OCI-LY1 (cell line): ENCODE measurements around the gene EMC1.
"Not testable (repeated sequence)": the region's sequence is repeated elsewhere in the genome, so short reads cannot be mapped to it uniquely, and the experiment has no call there.

ENCODE experiments used
- H2AFZ ChIP-seq: fragments of 200-600 bp; sonication (generic), shearing (Covaris generic); 2 replicates; pipeline ENCODE4 v1.6.0; 2014; ENCODE audit warnings: antibody characterized with exemption, mild to moderate bottlenecking, low read length
- H3F3A ChIP-seq: fragments of 200-600 bp; sonication (generic), shearing (Covaris generic); 2 replicates; pipeline ENCODE4 v1.6.0; 2014; ENCODE audit warnings: mild to moderate bottlenecking, antibody characterized with exemption, low read length, moderate library complexity; ENCODE audit not compliant: insufficient read depth
- H3K27ac ChIP-seq: fragments of 200-600 bp; sonication (generic); 2 replicates; pipeline ENCODE4 v1.5.1; 2014; ENCODE audit warnings: low read length, mixed run types, mild to moderate bottlenecking, low read depth; ENCODE audit not compliant: poor library complexity, severe bottlenecking
- H3K27me3 ChIP-seq: fragments of 200-600 bp; sonication (generic); 2 replicates; pipeline ENCODE4 v1.6.0; 2014; ENCODE audit warnings: antibody characterized with exemption, mild to moderate bottlenecking, low read length, moderate library complexity; ENCODE audit not compliant: insufficient read depth
- H3K36me3 ChIP-seq: fragments of 200-600 bp; sonication (generic); 2 replicates; pipeline ENCODE4 v1.6.1; 2014; ENCODE audit warnings: mild to moderate bottlenecking, antibody characterized with exemption, low read length, moderate library complexity, mixed read lengths; ENCODE audit not compliant: insufficient read depth
- H3K4me1 ChIP-seq: fragments of 200-600 bp; sonication (generic); 2 replicates; pipeline ENCODE4 v1.5.1; 2014; ENCODE audit warnings: mild to moderate bottlenecking, low read length, moderate library complexity; ENCODE audit not compliant: insufficient read depth, severe bottlenecking
- H3K4me2 ChIP-seq: fragments of 200-600 bp; sonication (generic), shearing (Covaris generic); 2 replicates; pipeline ENCODE4 v1.6.1; 2014; ENCODE audit warnings: low read length
- H3K4me3 ChIP-seq: fragments of 200-600 bp; sonication (generic); 2 replicates; pipeline ENCODE4 v1.5.1; 2014; ENCODE audit warnings: low read length, low read depth, mild to moderate bottlenecking, mixed read lengths; ENCODE audit not compliant: poor library complexity, severe bottlenecking
- H3K79me2 ChIP-seq: fragments of 200-600 bp; shearing (Covaris generic); 2 replicates; pipeline ENCODE4 v1.6.1; 2016; ENCODE audit warnings: mixed run types, low read length, mixed read lengths; ENCODE audit not compliant: insufficient read depth
- H3K9ac ChIP-seq: fragments of 200-600 bp; sonication (generic), shearing (Covaris generic); 2 replicates; pipeline ENCODE4 v1.6.1; 2014; ENCODE audit warnings: mild to moderate bottlenecking, low read length, mixed read lengths
- H3K9me2 ChIP-seq: fragments of 200-600 bp; sonication (generic), shearing (Covaris generic); 2 replicates; pipeline ENCODE4 v1.6.1; 2014; ENCODE audit warnings: low read depth, mild to moderate bottlenecking, low read length, mixed read lengths
- H3K9me3 ChIP-seq: fragments of 200-600 bp; shearing (Covaris generic); 2 replicates; pipeline ENCODE4 v1.6.1; 2014; ENCODE audit warnings: low read length, mixed read lengths
- H4K20me1 ChIP-seq: fragments of 200-600 bp; sonication (generic), shearing (Covaris generic); 2 replicates; pipeline ENCODE4 v1.6.0; 2016; ENCODE audit warnings: mild to moderate bottlenecking, low read length; ENCODE audit not compliant: insufficient read depth
- EZH2 ChIP-seq: fragments of 200-600 bp; sonication (generic), shearing (Covaris generic); IDR thresholded peaks from 2 replicates; pipeline ENCODE4 v1.8.0; 2017; ENCODE audit warnings: borderline replicate concordance, mixed run types, mild to moderate bottlenecking, antibody characterized with exemption, low read length, moderate library complexity, mixed read lengths
- TF ChIP-seq, protein P1 (sequence below): fragments of 200-600 bp; sonication (generic), shearing (Covaris generic); IDR thresholded peaks from 2 replicates; pipeline ENCODE4 v1.5.1; 2017; ENCODE audit warnings: mild to moderate bottlenecking, antibody characterized with exemption, low read length, moderate library complexity, mixed read lengths

The EMC1 gene

DNA sequence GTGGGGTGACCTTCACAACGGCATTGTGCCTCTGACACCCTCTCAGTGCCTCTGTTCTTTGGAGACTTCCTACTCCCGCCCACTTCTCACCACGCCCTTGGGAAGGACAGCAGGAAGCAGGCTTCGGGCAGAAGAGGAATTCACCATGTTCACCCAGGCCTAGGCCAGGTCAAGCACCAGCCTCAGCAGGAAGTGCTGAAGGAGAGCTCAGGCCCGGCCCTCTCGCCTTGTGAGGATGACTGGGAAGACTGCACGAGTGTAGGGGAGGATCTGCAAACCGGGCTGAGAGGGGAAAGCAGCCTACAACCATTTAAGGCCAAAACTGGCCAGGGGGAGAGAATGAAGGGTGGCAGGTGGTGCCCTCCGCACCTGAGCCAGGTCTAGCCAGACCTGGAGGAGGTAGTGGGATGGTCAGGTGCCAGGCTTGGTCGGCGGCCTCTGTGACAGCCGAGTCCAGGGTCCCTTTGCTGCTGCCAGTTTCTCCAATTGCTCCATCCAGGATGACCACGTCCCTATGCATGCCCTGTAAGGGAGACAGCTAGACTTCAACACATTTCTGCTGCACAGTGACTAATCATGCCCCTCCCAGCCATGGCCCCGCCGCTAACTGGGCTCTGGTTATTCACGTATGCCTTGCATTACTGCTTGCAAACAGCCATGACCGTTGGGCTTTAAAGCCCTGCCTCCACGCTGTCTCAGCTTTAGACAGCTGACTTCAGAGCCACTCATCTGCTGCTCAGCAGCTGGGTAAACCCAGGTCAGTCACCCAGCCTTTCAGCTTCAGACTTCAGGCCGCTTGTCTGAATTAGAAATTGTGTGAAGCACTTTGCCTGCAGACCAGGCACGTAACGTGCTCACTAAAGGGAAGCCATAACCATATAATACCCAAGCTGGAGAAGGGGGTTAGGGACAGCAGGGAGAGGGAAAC, 9.2 kb upstream of the EMC1 start:
- Histone ChIP-seq H3F3A (no peaks in the 10 kb centered on the region), H3K4me1 (no peaks in the 10 kb centered on the region), H4K20me1 (no peaks in the 10 kb centered on the region), H3K9ac (no peak overlapping the region), H3K4me3 (no peak overlapping the region), H3K9me2 (no peaks in the 10 kb centered on the region), H3K27ac (no peak overlapping the region), H3K79me2 (no peaks in the 10 kb centered on the region), H3K4me2 (no peak overlapping the region), H3K9me3 (no peaks in the 10 kb centered on the region), H3K27me3 (no peaks in the 10 kb centered on the region), H3K36me3 (peaks cover 54% of the 10 kb centered on the region), H2AFZ (no peak overlapping the region)
- TF ChIP-seq, protein P1, sequence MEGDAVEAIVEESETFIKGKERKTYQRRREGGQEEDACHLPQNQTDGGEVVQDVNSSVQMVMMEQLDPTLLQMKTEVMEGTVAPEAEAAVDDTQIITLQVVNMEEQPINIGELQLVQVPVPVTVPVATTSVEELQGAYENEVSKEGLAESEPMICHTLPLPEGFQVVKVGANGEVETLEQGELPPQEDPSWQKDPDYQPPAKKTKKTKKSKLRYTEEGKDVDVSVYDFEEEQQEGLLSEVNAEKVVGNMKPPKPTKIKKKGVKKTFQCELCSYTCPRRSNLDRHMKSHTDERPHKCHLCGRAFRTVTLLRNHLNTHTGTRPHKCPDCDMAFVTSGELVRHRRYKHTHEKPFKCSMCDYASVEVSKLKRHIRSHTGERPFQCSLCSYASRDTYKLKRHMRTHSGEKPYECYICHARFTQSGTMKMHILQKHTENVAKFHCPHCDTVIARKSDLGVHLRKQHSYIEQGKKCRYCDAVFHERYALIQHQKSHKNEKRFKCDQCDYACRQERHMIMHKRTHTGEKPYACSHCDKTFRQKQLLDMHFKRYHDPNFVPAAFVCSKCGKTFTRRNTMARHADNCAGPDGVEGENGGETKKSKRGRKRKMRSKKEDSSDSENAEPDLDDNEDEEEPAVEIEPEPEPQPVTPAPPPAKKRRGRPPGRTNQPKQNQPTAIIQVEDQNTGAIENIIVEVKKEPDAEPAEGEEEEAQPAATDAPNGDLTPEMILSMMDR: no peak
- TF ChIP-seq EZH2: no peak

DNA sequence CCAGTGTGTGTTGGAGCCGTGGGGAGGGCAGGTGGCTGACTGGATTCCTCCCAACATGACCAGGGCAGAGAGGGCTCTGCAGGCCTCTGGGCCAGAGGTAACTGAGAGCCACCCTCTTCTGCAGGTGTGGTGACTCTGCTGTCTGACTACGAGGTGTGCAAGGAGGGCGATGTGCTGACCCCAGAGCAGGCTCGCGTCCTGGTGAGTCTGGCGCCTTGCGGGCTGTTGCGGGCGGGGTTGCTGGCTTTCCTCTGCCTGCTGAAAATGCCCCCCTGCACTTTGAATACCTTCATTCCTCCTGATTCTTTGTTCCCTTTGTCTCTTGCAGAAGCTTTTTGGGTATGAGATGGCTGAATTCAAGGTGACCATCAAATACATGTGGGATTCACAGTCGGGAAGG, 7.0 kb upstream of the EMC1 start:
- Histone ChIP-seq H3F3A (no peaks in the 10 kb centered on the region), H3K36me3 (peaks cover 72% of the 10 kb centered on the region), H3K9ac (no peak overlapping the region), H3K79me2 (peaks cover 19% of the 10 kb centered on the region), H3K4me3 (no peak overlapping the region), H3K27ac (no peak overlapping the region), H3K9me2 (no peaks in the 10 kb centered on the region), H4K20me1 (no peaks in the 10 kb centered on the region), H3K4me1 (peaks cover 8% of the 10 kb centered on the region), H2AFZ (no peak overlapping the region), H3K9me3 (no peaks in the 10 kb centered on the region), H3K27me3 (no peaks in the 10 kb centered on the region), H3K4me2 (no peak overlapping the region)
- TF ChIP-seq, protein P1: no peak
- no peak for TF ChIP-seq EZH2

DNA sequence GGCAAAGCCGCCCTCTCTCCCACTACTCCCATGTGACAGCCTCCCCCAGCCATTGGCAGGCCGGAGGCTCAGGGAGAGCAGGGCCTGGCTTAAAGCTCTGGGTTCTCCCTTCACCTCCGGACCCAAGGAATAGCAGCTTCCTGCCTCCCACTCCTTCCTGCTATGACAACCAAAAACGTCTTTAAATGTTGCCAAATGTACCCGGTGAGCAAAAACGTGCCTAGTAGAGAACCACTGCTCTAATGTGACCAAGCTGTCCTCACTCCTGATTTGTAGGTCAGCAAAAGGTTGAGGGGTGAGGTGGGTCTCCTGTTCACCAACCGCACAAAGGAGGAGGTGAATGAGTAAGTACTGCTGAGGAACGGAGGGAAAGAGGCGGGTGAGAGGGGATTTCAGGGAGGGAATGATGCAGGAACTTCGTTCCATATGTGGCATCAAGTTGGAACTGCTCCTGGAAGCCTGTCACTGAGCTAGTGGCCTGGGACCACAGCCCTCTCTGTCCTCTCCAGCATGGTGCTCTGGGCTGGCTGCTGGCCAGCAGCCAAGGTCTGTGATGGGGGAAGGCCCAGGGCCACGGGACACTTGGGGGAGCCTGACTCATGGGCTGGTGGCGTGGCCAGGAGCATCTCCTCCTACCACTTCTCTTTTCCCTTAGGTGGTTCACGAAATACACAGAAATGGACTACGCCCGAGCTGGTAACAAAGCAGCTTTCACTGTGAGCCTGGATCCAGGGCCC, 6.0 kb upstream of the EMC1 start:
- TF ChIP-seq EZH2: no peak
- TF ChIP-seq, protein P1: no peak
- peaks cover 17% of the 10 kb centered on the region for H3K4me1 ChIP-seq
- no peak overlapping the region for H3K4me2 ChIP-seq
- peaks cover 72% of the 10 kb centered on the region for H3K36me3 ChIP-seq
- H3K27me3 ChIP-seq: no peaks in the 10 kb centered on the region
- H3K4me3 ChIP-seq: no peak overlapping the region
- no peak overlapping the region for H2AFZ ChIP-seq
- H3K79me2 ChIP-seq: peaks cover 29% of the 10 kb centered on the region
- no peaks in the 10 kb centered on the region for H3F3A ChIP-seq
- H3K9me3 ChIP-seq: no peaks in the 10 kb centered on the region
- no peaks in the 10 kb centered on the region for H3K9me2 ChIP-seq
- no peak overlapping the region for H3K27ac ChIP-seq
- no peak overlapping the region for H3K9ac ChIP-seq
- H4K20me1 ChIP-seq: no peaks in the 10 kb centered on the region

GRCh38 chr1:19256301-19256700, 5.0 kb upstream of the EMC1 start:
- H2AFZ ChIP-seq, H3K4me3 ChIP-seq, H4K20me1 ChIP-seq, H3K27me3 ChIP-seq, H3K9me2 ChIP-seq, H3K9ac ChIP-seq, H3K9me3 ChIP-seq, H3F3A ChIP-seq, H3K4me2 ChIP-seq, H3K27ac ChIP-seq: not testable (repeated sequence)
- H3K36me3 ChIP-seq: peaks cover 72% of the 10 kb centered on the region
- peaks cover 37% of the 10 kb centered on the region for H3K79me2 ChIP-seq
- H3K4me1 ChIP-seq: peaks cover 17% of the 10 kb centered on the region
